Upper lobe of right lung (tissue), 1 donor: Measurements from ENCODE around the gene STYK1. TPM values are rescaled to one million over a fixed set of nuclear protein-coding genes. Genes with fewer than 3 reads are reported as not detected.
"Not testable (repeated sequence)": the region's sequence is repeated elsewhere in the genome, so short reads cannot be mapped to it uniquely, and the experiment has no call there.

Experiments used
- ATAC-seq: fragments of 200-7000 bp; cut with Tn5 transposase; one replicate; pipeline ENCODE4 v1.9.1; 2020; ENCODE audit warnings: mild to moderate bottlenecking, moderate library complexity
- DNase-seq: peaks from one replicate; pipeline ENCODE4 v3.0.0-alpha.2; 2020
- H3K27ac ChIP-seq: fragments of 200-600 bp; one replicate; pipeline ENCODE4 v1.8.0; 2022
- H3K27me3 ChIP-seq: fragments of 200-600 bp; one replicate; pipeline ENCODE4 v1.8.0; 2022; ENCODE audit warnings: mild to moderate bottlenecking
- H3K36me3 ChIP-seq: fragments of 200-600 bp; one replicate; pipeline ENCODE4 v1.8.0; 2022
- H3K4me1 ChIP-seq: fragments of 200-600 bp; one replicate; pipeline ENCODE4 v1.8.0; 2022
- H3K4me3 ChIP-seq: fragments of 200-600 bp; one replicate; pipeline ENCODE4 v1.8.0; 2022; ENCODE audit warnings: mild to moderate bottlenecking
- H3K9me3 ChIP-seq: fragments of 200-600 bp; one replicate; pipeline ENCODE4 v1.8.0; 2022
- CTCF ChIP-seq: fragments of 200-600 bp; IDR thresholded peaks from one replicate; pipeline ENCODE4 v1.8.0; 2022; ENCODE audit warnings: antibody characterized with exemption
- intact Hi-C: fragments of 100-400 bp; cut with DNase I; formaldehyde crosslinking; loops from one replicate; pipeline ENCODE4 v1.11.0; 2022
- total RNA-seq: library from RNA; stranded (reverse); fragmentation: NEBNext Ultra II Directional; extraction: Animal tissue kit (Norgen Biotek cat#: 25700); gene quantifications from one replicate; pipeline ENCODE4 v1.2.1, GENCODE V29; 2021
- donor health status: DM: no; HTN: yes; CAD: no; lungs with severe emphysema.

Gene STYK1
- total RNA-seq, 1 donor from 2014 or later, result 0.93 TPM

- Histone ChIP-seq H3K4me3 (no peak overlapping the region), H3K36me3 (no peaks in the 10 kb centered on the region), H3K4me1 (no peaks in the 10 kb centered on the region), H3K27me3 (no peaks in the 10 kb centered on the region), H3K27ac (no peak overlapping the region), H3K9me3 (no peaks in the 10 kb centered on the region)
- no peak for DNase-seq
- intact Hi-C loops, result no loop called here
- TF ChIP-seq CTCF, result no peak
- ATAC-seq, result no peak
Measured at GRCh38 chr12:10574307-10574706, 99.5 kb downstream of the STYK1 start.

- H3K4me3 ChIP-seq, H3K4me1 ChIP-seq, H3K27me3 ChIP-seq, intact Hi-C loops, H3K27ac ChIP-seq, H3K9me3 ChIP-seq, DNase-seq, H3K36me3 ChIP-seq: not testable (repeated sequence)
- peak; percentile 60 for ATAC-seq
Measured at GRCh38 chr12:10572021-10572490, 101.8 kb downstream of the STYK1 start.

GRCh38 chr12:10571141-10571540, 102.7 kb downstream of the STYK1 start:
- ATAC-seq (no peak), DNase-seq (no peak)
- Histone ChIP-seq H3K27me3 (no peaks in the 10 kb centered on the region), H3K4me3 (no peak overlapping the region), H3K36me3 (no peaks in the 10 kb centered on the region), H3K27ac (no peak overlapping the region), H3K4me1 (no peaks in the 10 kb centered on the region), H3K9me3 (no peaks in the 10 kb centered on the region)
- intact Hi-C loops, result no loop called here
- no peak for TF ChIP-seq CTCF

Other genes starting within 250 kb of the STYK1 start
- 2.8 TPM for gene KLRC2, start 238.0 kb downstream of the STYK1 start, total RNA-seq
- 2.5 TPM for gene KLRC1, start 220.7 kb downstream of the STYK1 start, total RNA-seq
- 0.52 TPM for gene EIF2S3B, start 168.2 kb downstream of the STYK1 start, total RNA-seq
- gene MAGOHB, start 60.4 kb downstream of the STYK1 start, total RNA-seq, result 21.3 TPM
- gene YBX3, start 49.3 kb upstream of the STYK1 start, total RNA-seq, result 292 TPM
- gene TAS2R7, start 128.6 kb upstream of the STYK1 start, total RNA-seq, result not detected
- not detected for gene TAS2R8, start 133.2 kb upstream of the STYK1 start, total RNA-seq
- not detected for gene TAS2R9, start 136.1 kb upstream of the STYK1 start, total RNA-seq
- gene TAS2R10, start 152.3 kb upstream of the STYK1 start, total RNA-seq, result not detected
- 1.7 TPM for gene PRR4, start 175.4 kb upstream of the STYK1 start, total RNA-seq
- 7.8 TPM for gene PRH1, start 210.2 kb upstream of the STYK1 start, total RNA-seq
- gene TAS2R13, start 235.5 kb upstream of the STYK1 start, total RNA-seq, result 1.3 TPM